HG02840 (cell line): ENCODE data around the gene LRCH4.

Experiments used
- ATAC-seq: cut with Tn5 transposase; IDR thresholded peaks from one replicate; pipeline ENCODE4 v1.9.1; 2021; ENCODE audit warnings: mild to moderate bottlenecking, moderate library complexity, moderate number of reproducible peaks; ENCODE audit not compliant: unreplicated experiment, low FRiP score

The LRCH4 gene, protein sequence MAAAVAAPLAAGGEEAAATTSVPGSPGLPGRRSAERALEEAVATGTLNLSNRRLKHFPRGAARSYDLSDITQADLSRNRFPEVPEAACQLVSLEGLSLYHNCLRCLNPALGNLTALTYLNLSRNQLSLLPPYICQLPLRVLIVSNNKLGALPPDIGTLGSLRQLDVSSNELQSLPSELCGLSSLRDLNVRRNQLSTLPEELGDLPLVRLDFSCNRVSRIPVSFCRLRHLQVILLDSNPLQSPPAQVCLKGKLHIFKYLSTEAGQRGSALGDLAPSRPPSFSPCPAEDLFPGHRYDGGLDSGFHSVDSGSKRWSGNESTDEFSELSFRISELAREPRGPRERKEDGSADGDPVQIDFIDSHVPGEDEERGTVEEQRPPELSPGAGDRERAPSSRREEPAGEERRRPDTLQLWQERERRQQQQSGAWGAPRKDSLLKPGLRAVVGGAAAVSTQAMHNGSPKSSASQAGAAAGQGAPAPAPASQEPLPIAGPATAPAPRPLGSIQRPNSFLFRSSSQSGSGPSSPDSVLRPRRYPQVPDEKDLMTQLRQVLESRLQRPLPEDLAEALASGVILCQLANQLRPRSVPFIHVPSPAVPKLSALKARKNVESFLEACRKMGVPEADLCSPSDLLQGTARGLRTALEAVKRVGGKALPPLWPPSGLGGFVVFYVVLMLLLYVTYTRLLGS

DNA sequence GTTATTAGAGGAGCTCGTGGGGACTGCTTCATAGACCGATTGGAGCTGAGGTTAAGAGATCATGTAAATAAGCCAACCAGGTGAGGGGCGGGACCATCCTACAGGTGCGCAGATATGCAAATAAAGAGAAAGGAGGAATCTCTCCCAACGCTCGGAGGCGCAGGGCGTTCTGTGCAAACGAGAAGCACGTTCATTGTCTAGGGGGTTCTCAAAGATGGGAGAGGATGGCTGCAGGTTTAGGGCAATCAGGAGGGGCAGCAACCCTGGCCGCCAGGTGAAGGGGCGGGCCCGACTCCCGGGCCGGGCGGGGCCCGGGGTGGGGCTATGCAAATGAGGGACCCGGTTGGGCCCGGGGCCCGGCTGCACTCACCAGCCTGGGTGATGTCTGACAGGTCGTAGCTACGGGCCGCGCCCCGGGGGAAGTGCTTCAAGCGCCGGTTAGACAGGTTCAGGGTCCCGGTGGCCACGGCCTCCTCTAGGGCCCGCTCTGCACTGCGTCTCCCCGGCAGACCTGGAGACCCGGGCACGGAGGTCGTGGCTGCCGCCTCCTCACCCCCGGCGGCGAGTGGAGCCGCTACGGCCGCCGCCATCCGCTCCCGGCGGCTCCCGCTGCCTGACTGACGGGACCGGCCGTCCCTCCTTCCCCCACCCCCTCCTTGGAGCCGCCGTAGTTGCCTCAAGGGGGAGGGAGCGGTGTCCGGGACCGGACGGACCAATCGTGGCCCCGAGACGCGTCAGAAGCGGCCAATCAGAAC, at the start of gene LRCH4:
LRCH4 (minus strand) TSS at position 619 of the 755 bp plus-strand sequence; CDS start at position 590, 29 bp downstream.
- ATAC-seq = no peak

- ATAC-seq = no peak
Observed at GRCh38 chr7:100632951-100633717, 47.2 kb upstream of the LRCH4 start.

GRCh38 chr7:100630066-100630465, 44.1 kb upstream of the LRCH4 start:
- no peak for ATAC-seq

- ATAC-seq = no peak
Observed at GRCh38 chr7:100629117-100629716, 43.3 kb upstream of the LRCH4 start.

- no peak for ATAC-seq
Observed at GRCh38 chr7:100627238-100627549, 41.3 kb upstream of the LRCH4 start.

GRCh38 chr7:100626530-100627237, 40.8 kb upstream of the LRCH4 start:
- peak; percentile 51 for ATAC-seq

DNA sequence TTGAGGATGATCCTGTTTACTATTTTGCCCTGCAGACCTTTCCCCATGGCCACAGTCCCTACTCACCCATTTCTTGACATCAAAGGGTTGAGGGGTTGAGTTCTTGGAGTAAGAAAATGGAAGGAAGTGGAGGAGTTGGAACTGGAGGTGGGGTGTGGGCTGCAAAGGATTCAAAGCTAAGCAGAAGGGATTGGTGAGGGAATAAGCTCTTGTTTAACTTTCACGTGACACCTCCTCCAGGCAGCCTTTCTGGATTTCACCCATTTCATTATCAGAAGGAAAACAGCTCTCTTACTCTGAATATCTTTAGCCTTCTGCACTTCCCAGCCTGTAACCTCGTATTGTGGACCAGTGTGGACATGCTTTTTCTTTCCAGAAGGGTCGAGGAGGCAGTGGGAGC, 40.1 kb upstream of the LRCH4 start:
- ATAC-seq = no peak

DNA sequence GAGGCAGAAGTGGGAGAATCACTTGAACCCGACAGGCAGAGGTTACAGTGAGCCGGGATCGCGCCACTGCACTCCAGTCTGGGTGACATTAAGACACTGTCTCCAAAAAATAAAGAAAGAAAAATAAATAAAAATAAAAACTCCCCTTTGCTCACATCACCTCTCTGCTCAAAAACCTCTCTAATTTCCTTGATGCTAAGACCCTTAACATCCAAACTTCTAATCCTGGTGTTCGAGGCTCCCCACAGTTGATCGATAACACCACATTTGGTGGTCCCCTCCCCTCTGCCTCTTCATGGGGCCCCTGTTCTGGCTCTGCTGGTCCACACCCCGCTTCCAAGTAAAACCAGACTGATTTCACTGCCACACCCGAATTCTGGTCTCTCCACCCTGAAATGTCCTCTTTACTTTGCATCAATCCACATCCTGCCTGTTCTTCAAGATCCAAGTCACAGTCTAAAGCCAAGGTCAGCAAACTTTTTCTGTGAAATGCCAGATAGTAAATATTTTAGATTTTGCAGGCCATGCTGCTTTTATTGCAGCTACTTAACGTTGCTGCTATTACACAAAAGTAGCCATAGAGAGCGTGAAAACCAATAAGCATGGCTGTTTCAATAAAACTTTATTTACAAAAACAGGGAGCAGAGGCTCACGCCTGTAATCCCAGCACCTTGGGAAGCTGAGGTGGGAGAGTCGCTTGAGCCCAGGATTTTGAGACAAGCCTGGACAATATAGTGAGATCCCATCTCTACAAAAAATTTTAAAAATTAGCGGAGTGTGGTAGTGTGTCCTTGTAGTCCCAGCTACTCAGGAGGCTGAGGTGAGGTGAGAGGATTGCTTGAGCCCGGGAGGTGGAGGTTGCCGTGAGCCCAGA, 38.3 kb upstream of the LRCH4 start:
- no peak for ATAC-seq

DNA sequence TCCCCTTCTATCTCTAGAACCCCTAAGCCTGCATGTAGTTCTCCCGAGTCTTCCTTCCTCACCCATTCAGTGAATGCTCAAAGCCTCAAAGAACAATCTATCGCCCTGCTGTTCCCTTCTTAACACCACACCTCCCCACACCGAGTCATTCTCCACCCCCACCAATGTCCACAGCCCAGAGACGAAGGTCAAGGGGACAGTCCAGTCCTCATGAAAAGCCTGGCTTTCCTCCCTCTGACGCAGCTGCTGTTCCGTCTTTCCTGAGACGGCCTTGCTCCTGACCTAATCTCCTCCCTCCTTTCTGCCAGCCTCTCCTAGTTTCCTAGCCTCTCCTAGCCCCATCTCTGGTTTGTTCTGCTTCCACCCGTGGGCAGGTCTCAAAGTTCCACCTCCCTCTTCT, 35.6 kb upstream of the LRCH4 start:
- no peak for ATAC-seq

- no peak for ATAC-seq
Observed at GRCh38 chr7:100620804-100621203, 34.9 kb upstream of the LRCH4 start.

- no peak for ATAC-seq
Observed at GRCh38 chr7:100620239-100620638, 34.3 kb upstream of the LRCH4 start.

- no peak for ATAC-seq
Observed at GRCh38 chr7:100614308-100614861, 28.5 kb upstream of the LRCH4 start.

GRCh38 chr7:100613412-100614175, 27.7 kb upstream of the LRCH4 start:
- no peak for ATAC-seq

GRCh38 chr7:100612730-100613390, 26.9 kb upstream of the LRCH4 start:
- ATAC-seq = no peak

GRCh38 chr7:100611983-100612729, 26.2 kb upstream of the LRCH4 start, which contains the start of gene MOSPD3:
MOSPD3 (plus strand) TSS chr7:100612540; CDS start chr7:100612792, 252 bp downstream.
- peak; percentile 90 for ATAC-seq

DNA sequence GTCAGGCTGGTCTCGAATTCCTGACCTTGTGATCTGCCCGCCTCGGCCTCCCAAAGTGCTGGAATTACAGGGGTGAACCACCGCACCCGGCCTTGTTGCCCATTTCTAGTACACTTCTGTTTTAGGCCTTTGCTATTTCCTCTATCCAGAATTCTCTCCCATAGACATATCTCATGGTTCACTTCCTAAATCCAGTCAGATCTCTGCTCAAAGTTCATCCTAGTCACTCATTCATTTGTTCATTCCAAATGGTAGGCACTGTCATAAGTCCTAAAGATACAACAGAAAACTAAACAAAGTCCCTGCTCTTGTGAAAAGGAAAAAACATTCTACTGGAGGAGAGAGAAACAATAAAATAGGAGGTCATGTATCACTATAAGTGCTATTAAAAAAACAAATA, 24.0 kb upstream of the LRCH4 start:
- no peak for ATAC-seq
